HCT116 (cell line): ENCODE results near the gene CCDC138. TPM values are rescaled to one million over a fixed set of nuclear protein-coding genes. Genes with fewer than 3 reads are reported as not detected.

Experiments
- ATAC-seq: fragments of 200-7000 bp; cut with Tn5 transposase; 2 replicates; pipeline ENCODE4 v1.9.1; 2020; ENCODE audit warnings: mild to moderate bottlenecking, moderate library complexity
- BruUV-seq: library from RNA; stranded (reverse); fragments of 400-500 nt; replicated peaks from 2 replicates; lab custom pipeline; 2021; lab: Mats Ljungman, UMichigan
- CTCF ChIA-PET: fragments of 300-600 bp; sonication (Branson Sonifier 250); formaldehyde crosslinking; loops from one replicate; lab custom pipeline; 2021; ENCODE audit warnings: antibody characterized with exemption; lab: Charles Lee
- POLR2A ChIA-PET: fragments of 300-600, 350-600 bp; sonication (Branson Sonifier 250); formaldehyde crosslinking; loops from one replicate; lab custom pipeline; 2021; ENCODE audit warnings: antibody characterized with exemption; lab: Charles Lee
- RAD21 ChIA-PET, 2 experiments: fragments of 300-600 bp; sonication (Branson Sonifier 250); formaldehyde crosslinking; loops; one replicate each; lab custom pipeline; 2023; ENCODE audit warnings: low total read pairs in 2 of 2; ENCODE audit not compliant: uncharacterized antibody in 2 of 2, unreplicated experiment in 2 of 2, low non-redundant PET in 1 of 2; lab: Charles Lee
- DNase-seq: peaks from one replicate; pipeline ENCODE4 v3.0.0-alpha.2; 2010; ENCODE audit warnings: low read depth, low spot score
- H2AFZ ChIP-seq: fragments of 200-600 bp; shearing (Covaris generic), sonication (generic); 2 replicates; pipeline ENCODE4 v1.6.1; 2017; ENCODE audit warnings: low read depth, mixed run types, mixed read lengths, antibody characterized with exemption, low read length; ENCODE audit not compliant: poor library complexity, severe bottlenecking
- H3K27ac ChIP-seq: 2 replicates; pipeline ENCODE4 v1.5.1; 2012; ENCODE audit warnings: low read depth, low read length
- H3K27me3 ChIP-seq: fragments of 200-600 bp; sonication (generic); 2 replicates; pipeline ENCODE4 v1.6.1; 2016; ENCODE audit warnings: mixed run types, low read length, mixed read lengths; ENCODE audit not compliant: insufficient read depth
- H3K36me3 ChIP-seq, 2 experiments: fragments of 200-500 bp in 1 of 2; fragments of 200-600 bp in 1 of 2; sonication (Bioruptor generic) in 1 of 2; sonication (generic) in 1 of 2; 2 replicates each; pipeline versions ENCODE4 v1.5.1 to v1.6.1; 2014 to 2016; ENCODE audit warnings: low read length in 2 of 2, inconsistent platforms in 1 of 2, mixed read lengths in 1 of 2, mixed run types in 1 of 2; ENCODE audit not compliant: insufficient read depth in 2 of 2, control insufficient read depth in 1 of 2
- H3K4me1 ChIP-seq, 2 experiments: fragments of 200-600 bp in 1 of 2; sonication (generic) in 1 of 2; 2 replicates each; pipeline versions ENCODE4 v1.5.1 to v1.6.1; 2012 to 2017; ENCODE audit warnings: low read length in 2 of 2, inconsistent platforms in 1 of 2, mild to moderate bottlenecking in 1 of 2, mixed read lengths in 1 of 2, mixed run types in 1 of 2, moderate library complexity in 1 of 2; ENCODE audit not compliant: insufficient read depth in 2 of 2, control insufficient read depth in 1 of 2
- H3K4me2 ChIP-seq: fragments of 200-600 bp; sonication (generic); 2 replicates; pipeline ENCODE4 v1.6.1; 2017; ENCODE audit warnings: mixed run types, low read length, mixed read lengths
- H3K4me3 ChIP-seq, 2 experiments: fragments of 200-600 bp in 1 of 2; sonication (generic) in 1 of 2; replicated peaks in 1 of 2; 2 replicates each; pipeline ENCODE4 v1.5.1; 2011 to 2016; ENCODE audit warnings: low read length in 2 of 2, control low read depth in 1 of 2, low read depth in 1 of 2, mild to moderate bottlenecking in 1 of 2, mixed read lengths in 1 of 2, mixed run types in 1 of 2
- H3K79me2 ChIP-seq: fragments of 200-600 bp; sonication (generic); 2 replicates; pipeline ENCODE4 v1.6.1; 2017; ENCODE audit warnings: mild to moderate bottlenecking, mixed run types, low read length, moderate library complexity, mixed read lengths; ENCODE audit not compliant: insufficient read depth
- H3K9ac ChIP-seq: fragments of 200-600 bp; sonication (generic); 2 replicates; pipeline ENCODE4 v1.6.1; 2016; ENCODE audit warnings: low read length, mixed read lengths
- H3K9me2 ChIP-seq: fragments of 200-600 bp; sonication (generic), shearing (Covaris generic); 2 replicates; pipeline ENCODE4 v1.6.1; 2017; ENCODE audit warnings: mixed run types, mild to moderate bottlenecking, moderate library complexity; ENCODE audit not compliant: insufficient read depth
- H3K9me3 ChIP-seq, 2 experiments: fragments of 200-500 bp in 1 of 2; fragments of 200-600 bp in 1 of 2; sonication (Bioruptor generic) in 1 of 2; sonication (generic) in 1 of 2; 2 replicates each; pipeline ENCODE4 v1.6.1; 2014 to 2017; ENCODE audit warnings: low read length in 2 of 2, mixed read lengths in 2 of 2, inconsistent platforms in 1 of 2, low read depth in 1 of 2, mild to moderate bottlenecking in 1 of 2, mixed run types in 1 of 2, moderate library complexity in 1 of 2; ENCODE audit not compliant: control insufficient read depth in 1 of 2, insufficient read depth in 1 of 2
- H4K20me1 ChIP-seq: fragments of 200-600 bp; sonication (generic), shearing (Covaris generic); 2 replicates; pipeline ENCODE4 v1.6.1; 2017; ENCODE audit warnings: mixed run types, mild to moderate bottlenecking, moderate library complexity; ENCODE audit not compliant: insufficient read depth
- ATF3 ChIP-seq: IDR thresholded peaks from 2 replicates; pipeline ENCODE4 v1.6.1; 2012
- CTCF ChIP-seq, 3 experiments: fragments of 200-600 bp in 1 of 3; sonication (generic) in 1 of 3; IDR thresholded peaks in 2 of 3; conservative IDR thresholded peaks in 1 of 3; 2 replicates each; pipeline ENCODE4 v1.5.1; 2012 to 2017; ENCODE audit warnings: low read depth in 2 of 3, low read length in 2 of 3, antibody characterized with exemption in 1 of 3, borderline replicate concordance in 1 of 3, control low read depth in 1 of 3, mild to moderate bottlenecking in 1 of 3, mixed read lengths in 1 of 3, mixed run types in 1 of 3, moderate library complexity in 1 of 3; ENCODE audit not compliant: insufficient read depth in 1 of 3
- FOSL1 ChIP-seq: IDR thresholded peaks from 2 replicates; pipeline ENCODE4 v1.6.1; 2012; ENCODE audit warnings: low read depth
- JUND ChIP-seq: IDR thresholded peaks from 2 replicates; pipeline ENCODE4 v1.6.1; 2012
- MAX ChIP-seq: IDR thresholded peaks from 2 replicates; pipeline ENCODE4 v1.6.1; 2012
- POLR2A ChIP-seq: IDR thresholded peaks from 2 replicates; pipeline ENCODE4 v1.7.0; 2011; ENCODE audit warnings: borderline replicate concordance; ENCODE audit not compliant: insufficient read depth, insufficient read length; ENCODE audit errors: extremely low read depth
- SP1 ChIP-seq: IDR thresholded peaks from 2 replicates; pipeline ENCODE4 v1.6.1; 2012; ENCODE audit warnings: low read depth
- TCF7L2 ChIP-seq: IDR thresholded peaks from 2 replicates; pipeline ENCODE4 v1.7.0; 2011; ENCODE audit warnings: borderline replicate concordance, inconsistent platforms; ENCODE audit not compliant: insufficient read depth, insufficient read length; ENCODE audit errors: extremely low read depth
- YY1 ChIP-seq: IDR thresholded peaks from 2 replicates; pipeline ENCODE4 v1.6.1; 2011; ENCODE audit warnings: low read length, low read depth, moderate library complexity, mild to moderate bottlenecking; ENCODE audit not compliant: insufficient replicate concordance; ENCODE audit errors: extremely low read depth
- ZBTB33 ChIP-seq: IDR thresholded peaks from 2 replicates; pipeline ENCODE4 v1.6.1; 2011; ENCODE audit warnings: mild to moderate bottlenecking, low read length, moderate library complexity; ENCODE audit not compliant: insufficient replicate concordance; ENCODE audit errors: extremely low read depth
- ZFX ChIP-seq: fragments of 450-650 bp; IDR thresholded peaks from 2 replicates; pipeline ENCODE4 v1.6.1; 2017
- intact Hi-C: fragments of 100-400 bp; cut with micrococcal nuclease; formaldehyde crosslinking; loops from 2 replicates; pipeline ENCODE4 v1.10.0; 2022
- total RNA-seq: library from RNA; stranded (reverse); gene quantifications from one replicate; pipeline ENCODE4 v1.2.1, GENCODE V29; 2021; ENCODE audit not compliant: unreplicated experiment

Gene CCDC138
- total RNA-seq, 1 experiment from 2014 or later, result 13.4 TPM

- RAD21 ChIA-PET, result no interaction called here
- no peak for DNase-seq
- Histone ChIP-seq H4K20me1 (no peaks in the 10 kb centered on the region), H3K9ac (no peak overlapping the region), H3K9me2 (no peaks in the 10 kb centered on the region), H3K27ac (no peak overlapping the region), H3K4me2 (no peak overlapping the region), H3K27me3 (no peaks in the 10 kb centered on the region), H3K9me3 (no peaks in the 10 kb centered on the region), H2AFZ (no peak overlapping the region), H3K79me2 (no peaks in the 10 kb centered on the region), H3K36me3 (no peaks in the 10 kb centered on the region), H3K4me3 (no peak overlapping the region), H3K4me1 (no peaks in the 10 kb centered on the region)
- POLR2A ChIA-PET, result no interaction called here
- CTCF ChIA-PET, result no interaction called here
- ATAC-seq, result no peak
- no TSS peak for BruUV-seq
- no peak for TF ChIP-seq TCF7L2
- intact Hi-C loops, result no loop called here
These were observed 48.0 kb downstream of the CCDC138 start for GRCh38 chr2:108834620-108835019.

- H2AFZ ChIP-seq, result no peak overlapping the region
- no peak for ATAC-seq
- POLR2A ChIA-PET, result no interaction called here
- H3K4me3 ChIP-seq, result no peak overlapping the region
- H3K9ac ChIP-seq, result no peak overlapping the region
- no peak overlapping the region for H3K4me2 ChIP-seq
- no peaks in the 10 kb centered on the region for H4K20me1 ChIP-seq
- no peak for DNase-seq
- TF ChIP-seq ATF3, result no peak
- no peak for TF ChIP-seq POLR2A
- no peak for TF ChIP-seq MAX
- TF ChIP-seq ZBTB33, result no peak
- TF ChIP-seq FOSL1, result no peak
- TF ChIP-seq YY1, result no peak
- TF ChIP-seq CTCF (IDR thresholded peaks at IDR 0.05 in 2 of 3, conservative IDR thresholded peaks at IDR 0.05 in 1 of 3; ENCODE audit: borderline replicate concordance in 1 of 3, insufficient read depth in 1 of 3, low read depth in 2 of 3, low read length in 2 of 3), result no peak
- TF ChIP-seq SP1, result no peak
- TF ChIP-seq ZFX, result no peak
- no peak for TF ChIP-seq JUND
- TF ChIP-seq, all 23 proteins: peak for 0
- BruUV-seq, result no TSS peak
- intact Hi-C loops, result no loop called here
- H3K4me1 ChIP-seq, result no peaks in the 10 kb centered on the region
- no peaks in the 10 kb centered on the region for H3K27me3 ChIP-seq
- CTCF ChIA-PET, result no interaction called here
- no peaks in the 10 kb centered on the region for H3K9me3 ChIP-seq
- no peaks in the 10 kb centered on the region for H3K9me2 ChIP-seq
- RAD21 ChIA-PET, result no interaction called here
- H3K79me2 ChIP-seq, result no peaks in the 10 kb centered on the region
- H3K36me3 ChIP-seq, result no peaks in the 10 kb centered on the region
- no peak overlapping the region for H3K27ac ChIP-seq
These were observed 48.5 kb downstream of the CCDC138 start for GRCh38 chr2:108835040-108835439.
